HEK293 (cell line): ENCODE results near the gene ZFHX2.

Experiments
- CTCF ChIA-PET: fragments of 350-600 bp; formaldehyde crosslinking; extraction: SDS; loops from one replicate; lab custom pipeline; 2021; ENCODE audit warnings: antibody characterized with exemption; lab: Yijun Ruan, JAX
- POLR2A ChIA-PET: fragments of 300-600 bp; formaldehyde crosslinking; extraction: SDS; loops from one replicate; lab custom pipeline; 2020; ENCODE audit warnings: antibody characterized with exemption, inconsistent platforms; lab: Yijun Ruan, JAX
- H3K27ac ChIP-seq: fragments of 200-500 bp; sonication (Bioruptor generic); 2 replicates; pipeline ENCODE4 v1.5.1; 2014; ENCODE audit warnings: low read depth, low read length, control low read depth, inconsistent platforms; ENCODE audit errors: extremely low read depth
- H3K36me3 ChIP-seq, 2 experiments: fragments of 200-500 bp in 1 of 2; sonication (Bioruptor generic) in 1 of 2; 1 replicate in 1 of 2; 2 replicates in 1 of 2; pipeline ENCODE4 v1.5.1; 2014 to 2017; ENCODE audit warnings: inconsistent platforms in 2 of 2, low read length in 2 of 2; ENCODE audit not compliant: control insufficient read depth in 2 of 2, insufficient read depth in 1 of 2
- H3K4me1 ChIP-seq: fragments of 200-500 bp; sonication (Bioruptor generic); 2 replicates; pipeline ENCODE4 v1.5.1; 2014; ENCODE audit warnings: mild to moderate bottlenecking, low read length, inconsistent platforms; ENCODE audit not compliant: control insufficient read depth, insufficient read depth
- H3K4me3 ChIP-seq: 2 replicates; pipeline ENCODE4 v1.5.1; 2011; ENCODE audit warnings: low read depth, mild to moderate bottlenecking, control low read depth, low read length, moderate library complexity
- H3K9me3 ChIP-seq: fragments of 200-500 bp; sonication (Bioruptor generic); 2 replicates; pipeline ENCODE4 v1.5.1; 2014; ENCODE audit warnings: low read depth, low read length, inconsistent platforms; ENCODE audit not compliant: control insufficient read depth, insufficient read depth
- KLF17 ChIP-seq: fragments of 450-650 bp; formaldehyde crosslinking; IDR thresholded peaks from 2 replicates; pipeline ENCODE4 v1.5.1; 2016; ENCODE audit warnings: missing biosample characterization, missing genetic modification characterization
- KLF9 ChIP-seq: fragments of 450-650 bp; formaldehyde crosslinking; IDR thresholded peaks from 2 replicates; pipeline ENCODE4 v1.5.1; 2016; ENCODE audit warnings: missing biosample characterization, missing genetic modification characterization, low read depth
- MEIS1 ChIP-seq: sonication (generic); formaldehyde crosslinking; IDR thresholded peaks from 2 replicates; pipeline ENCODE4 v1.8.1; 2022; ENCODE audit warnings: missing genetic modification reagents, mild to moderate bottlenecking, borderline replicate concordance
- OSR2 ChIP-seq: fragments of 450-650 bp; formaldehyde crosslinking; IDR thresholded peaks from 2 replicates; pipeline ENCODE4 v1.5.1; 2016; ENCODE audit warnings: missing biosample characterization, missing genetic modification characterization
- PRDM2 ChIP-seq: fragments of 450-650 bp; formaldehyde crosslinking; IDR thresholded peaks from 2 replicates; pipeline ENCODE4 v1.5.1; 2016; ENCODE audit warnings: missing biosample characterization, missing genetic modification characterization, borderline replicate concordance
- YY2 ChIP-seq: fragments of 450-650 bp; formaldehyde crosslinking; IDR thresholded peaks from 2 replicates; pipeline ENCODE4 v1.5.1; 2016; ENCODE audit warnings: missing biosample characterization, missing genetic modification characterization
- ZBTB8A ChIP-seq: fragments of 450-650 bp; formaldehyde crosslinking; IDR thresholded peaks from 2 replicates; pipeline ENCODE4 v1.5.1; 2016; ENCODE audit warnings: missing biosample characterization, missing genetic modification characterization
- ZEB2 ChIP-seq: fragments of 450-650 bp; formaldehyde crosslinking; IDR thresholded peaks from 2 replicates; pipeline ENCODE4 v1.5.1; 2016; ENCODE audit warnings: missing biosample characterization, missing genetic modification characterization
- ZNF146 ChIP-seq: fragments of 450-650 bp; formaldehyde crosslinking; IDR thresholded peaks from 2 replicates; pipeline ENCODE4 v1.5.1; 2016; ENCODE audit warnings: missing biosample characterization, missing genetic modification characterization
- ZNF211 ChIP-seq: fragments of 450-650 bp; formaldehyde crosslinking; IDR thresholded peaks from 2 replicates; pipeline ENCODE4 v1.5.1; 2016; ENCODE audit warnings: low read depth, missing biosample characterization, missing genetic modification characterization
- ZNF23 ChIP-seq: fragments of 450-650 bp; formaldehyde crosslinking; IDR thresholded peaks from 2 replicates; pipeline ENCODE4 v1.5.1; 2016; ENCODE audit warnings: missing biosample characterization, missing genetic modification characterization, borderline replicate concordance
- ZNF248 ChIP-seq: fragments of 450-650 bp; formaldehyde crosslinking; IDR thresholded peaks from 2 replicates; pipeline ENCODE4 v1.5.1; 2017; ENCODE audit warnings: missing biosample characterization, missing genetic modification characterization
- ZNF311 ChIP-seq: fragments of 450-650 bp; formaldehyde crosslinking; IDR thresholded peaks from 2 replicates; pipeline ENCODE4 v1.5.1; 2017; ENCODE audit warnings: missing biosample characterization, missing genetic modification characterization, borderline replicate concordance
- ZNF366 ChIP-seq: fragments of 450-650 bp; formaldehyde crosslinking; conservative IDR thresholded peaks from 2 replicates; pipeline ENCODE4 v1.5.1; 2016; ENCODE audit warnings: missing biosample characterization, missing genetic modification characterization
- ZNF423 ChIP-seq: fragments of 450-650 bp; formaldehyde crosslinking; IDR thresholded peaks from 2 replicates; pipeline ENCODE4 v1.5.1; 2016; ENCODE audit warnings: missing biosample characterization, missing genetic modification characterization
- ZNF48 ChIP-seq: fragments of 450-650 bp; formaldehyde crosslinking; IDR thresholded peaks from 2 replicates; pipeline ENCODE4 v1.5.1; 2016; ENCODE audit warnings: missing biosample characterization, missing genetic modification characterization
- ZNF561 ChIP-seq: fragments of 450-650 bp; IDR thresholded peaks from 2 replicates; pipeline ENCODE4 v1.5.1; 2018; ENCODE audit warnings: missing biosample characterization, missing genetic modification characterization, borderline replicate concordance
- ZNF629 ChIP-seq: fragments of 450-650 bp; formaldehyde crosslinking; IDR thresholded peaks from 2 replicates; pipeline ENCODE4 v1.5.1; 2017; ENCODE audit warnings: missing biosample characterization, missing genetic modification characterization
- ZNF639 ChIP-seq: fragments of 450-650 bp; formaldehyde crosslinking; IDR thresholded peaks from 2 replicates; pipeline ENCODE4 v1.5.1; 2016; ENCODE audit warnings: missing biosample characterization, missing genetic modification characterization
- ZNF692 ChIP-seq: fragments of 450-650 bp; formaldehyde crosslinking; IDR thresholded peaks from 2 replicates; pipeline ENCODE4 v1.5.1; 2016; ENCODE audit warnings: missing biosample characterization, missing genetic modification characterization
- ZNF76 ChIP-seq: fragments of 450-650 bp; formaldehyde crosslinking; IDR thresholded peaks from 2 replicates; pipeline ENCODE4; 2016; ENCODE audit warnings: low read depth, missing biosample characterization, missing genetic modification characterization, borderline replicate concordance
- TF ChIP-seq, protein P1 (sequence below): fragments of 450-650 bp; formaldehyde crosslinking; IDR thresholded peaks from 2 replicates; pipeline ENCODE4 v1.5.1; 2016; ENCODE audit warnings: missing biosample characterization, missing genetic modification characterization
- TF ChIP-seq, protein P2 (sequence below): fragments of 450-650 bp; formaldehyde crosslinking; IDR thresholded peaks from 2 replicates; pipeline ENCODE4 v1.5.1; 2017; ENCODE audit warnings: missing biosample characterization, mild to moderate bottlenecking, missing genetic modification characterization, moderate library complexity

The ZFHX2 gene

GRCh38 chr14:23545740-23546365, 5.7 kb downstream of the ZFHX2 start (continued):
- no peak for TF ChIP-seq PRDM2
- TF ChIP-seq YY2 (tag by site-specific recombination) = no peak
- TF ChIP-seq ZNF48 (tag by site-specific recombination) = no peak
- TF ChIP-seq MEIS1 (CRISPR knock-in tag) = no peak
- no peak for TF ChIP-seq OSR2

GRCh38 chr14:23544511-23545447, 6.8 kb downstream of the ZFHX2 start:
- no peak overlapping the region for H3K4me3 ChIP-seq
- peaks cover 9% of the 10 kb centered on the region for H3K4me1 ChIP-seq
- TF ChIP-seq ZNF248 (tag by site-specific recombination) = no peak
- TF ChIP-seq, protein P1, sequence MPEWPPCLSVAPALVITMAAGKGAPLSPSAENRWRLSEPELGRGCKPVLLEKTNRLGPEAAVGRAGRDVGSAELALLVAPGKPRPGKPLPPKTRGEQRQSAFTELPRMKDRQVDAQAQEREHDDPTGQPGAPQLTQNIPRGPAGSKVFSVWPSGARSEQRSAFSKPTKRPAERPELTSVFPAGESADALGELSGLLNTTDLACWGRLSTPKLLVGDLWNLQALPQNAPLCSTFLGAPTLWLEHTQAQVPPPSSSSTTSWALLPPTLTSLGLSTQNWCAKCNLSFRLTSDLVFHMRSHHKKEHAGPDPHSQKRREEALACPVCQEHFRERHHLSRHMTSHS (tag by site-specific recombination) = no peak
- no peak for TF ChIP-seq ZNF311 (tag by site-specific recombination)
- TF ChIP-seq ZNF423 = no peak
- TF ChIP-seq ZNF211 (tag by site-specific recombination) = no peak
- 0 out of 2 replicates have a peak, but pooled peaks have one; percentile 11 for TF ChIP-seq ZNF639 (tag by site-specific recombination)
- TF ChIP-seq KLF9 (tag by site-specific recombination) = no peak
- no peak for TF ChIP-seq ZNF692
- TF ChIP-seq KLF17 (tag by site-specific recombination) = peak; percentile 95
- peak; percentile 62 for TF ChIP-seq ZNF366 (tag by site-specific recombination)
- TF ChIP-seq ZNF561 (tag by site-specific recombination) = no peak
- TF ChIP-seq, protein P2, sequence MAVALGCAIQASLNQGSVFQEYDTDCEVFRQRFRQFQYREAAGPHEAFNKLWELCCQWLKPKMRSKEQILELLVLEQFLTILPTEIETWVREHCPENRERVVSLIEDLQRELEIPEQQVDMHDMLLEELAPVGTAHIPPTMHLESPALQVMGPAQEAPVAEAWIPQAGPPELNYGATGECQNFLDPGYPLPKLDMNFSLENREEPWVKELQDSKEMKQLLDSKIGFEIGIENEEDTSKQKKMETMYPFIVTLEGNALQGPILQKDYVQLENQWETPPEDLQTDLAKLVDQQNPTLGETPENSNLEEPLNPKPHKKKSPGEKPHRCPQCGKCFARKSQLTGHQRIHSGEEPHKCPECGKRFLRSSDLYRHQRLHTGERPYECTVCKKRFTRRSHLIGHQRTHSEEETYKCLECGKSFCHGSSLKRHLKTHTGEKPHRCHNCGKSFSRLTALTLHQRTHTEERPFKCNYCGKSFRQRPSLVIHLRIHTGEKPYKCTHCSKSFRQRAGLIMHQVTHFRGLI (tag by site-specific recombination) = peak; percentile 51; the same call in 1 of the 2 replicates
- TF ChIP-seq ZBTB8A = peak; percentile 67
- peak; percentile 60 for TF ChIP-seq ZNF629 (tag by site-specific recombination)
- no peak for TF ChIP-seq ZNF146
- no peak for TF ChIP-seq ZNF76 (tag by site-specific recombination)
- no peak for TF ChIP-seq ZEB2
- TF ChIP-seq ZNF23 (tag by site-specific recombination) = no peak

More at GRCh38 chr14:23544511-23545447, 6.8 kb downstream of the ZFHX2 start:
- H3K9me3 ChIP-seq = no peaks in the 10 kb centered on the region
- POLR2A ChIA-PET = no interaction called here
- CTCF ChIA-PET = no interaction called here
- H3K27ac ChIP-seq = no peak overlapping the region
- peaks cover 0 to 6% of the 10 kb centered on the region in 2 experiments; a peak in 2 of 3 replicates for H3K36me3 ChIP-seq
